Endothelial cell of umbilical vein (primary cell): ENCODE data around the gene CFAP210.

ENCODE experiments used
- CTCF ChIP-seq, 2 donors: IDR thresholded peaks; 1 replicate in 1 of 2; 2 replicates in 1 of 2; pipeline ENCODE4 v1.5.1; 2011; ENCODE audit warnings: low read length in 2 of 2, mild to moderate bottlenecking in 2 of 2, moderate library complexity in 2 of 2, control low read depth in 1 of 2, inconsistent platforms in 1 of 2, low read depth in 1 of 2; ENCODE audit not compliant: insufficient read depth in 1 of 2; ENCODE audit errors: extremely low read depth in 1 of 2
- FOS ChIP-seq: IDR thresholded peaks from 2 replicates; pipeline ENCODE4 v1.6.1; 2011; ENCODE audit warnings: mild to moderate bottlenecking, low read length, moderate library complexity, borderline replicate concordance; ENCODE audit not compliant: insufficient read depth

- TF ChIP-seq CTCF (IDR thresholded peaks at IDR 0.05; ENCODE audit: extremely low read depth in 1 of 2, insufficient read depth in 1 of 2, low read depth in 1 of 2, low read length in 2 of 2) (no peak), FOS (no peak)
These were observed 44.9 kb downstream of the CFAP210 start for GRCh38 chr2:169649278-169649677.
